Islet of Langerhans (tissue), 1 donor: ENCODE measurements around the gene CAMK1D.
"Not testable (repeated sequence)": the region's sequence is repeated elsewhere in the genome, so short reads cannot be mapped to it uniquely, and the experiment has no call there.

Experiments used
- FAIRE-seq: peaks from one replicate; lab custom pipeline; 2011; peaks lifted over from hg19 to GRCh38; lab: Jason Lieb, UNC

Gene CAMK1D

GRCh38 chr10:12348870-12349628 is at the start of gene CAMK1D:
Gene CAMK1D (plus strand): TSS chr10:12349547.
- FAIRE-seq = no peak

DNA sequence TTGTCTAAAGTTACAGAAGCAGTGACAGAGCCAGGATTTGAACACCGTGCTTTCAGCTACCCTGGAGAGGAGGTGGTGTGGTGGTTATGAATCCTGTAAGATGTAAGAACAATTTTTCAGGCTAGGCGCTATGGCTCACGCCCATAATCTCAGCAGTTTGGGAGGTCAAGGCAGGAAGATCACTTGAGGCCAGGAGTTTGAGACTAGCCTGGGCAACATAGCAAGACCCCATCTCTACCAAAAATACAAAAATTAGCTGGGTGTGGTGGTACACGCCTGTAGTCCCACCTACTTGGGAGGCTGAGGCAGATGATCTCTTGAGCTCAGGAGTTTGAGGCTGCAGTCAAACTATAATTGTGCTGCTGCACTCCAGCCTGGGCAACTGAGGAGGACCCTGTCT is 48.3 kb upstream of the CAMK1D start:
- not testable (repeated sequence) for FAIRE-seq

DNA sequence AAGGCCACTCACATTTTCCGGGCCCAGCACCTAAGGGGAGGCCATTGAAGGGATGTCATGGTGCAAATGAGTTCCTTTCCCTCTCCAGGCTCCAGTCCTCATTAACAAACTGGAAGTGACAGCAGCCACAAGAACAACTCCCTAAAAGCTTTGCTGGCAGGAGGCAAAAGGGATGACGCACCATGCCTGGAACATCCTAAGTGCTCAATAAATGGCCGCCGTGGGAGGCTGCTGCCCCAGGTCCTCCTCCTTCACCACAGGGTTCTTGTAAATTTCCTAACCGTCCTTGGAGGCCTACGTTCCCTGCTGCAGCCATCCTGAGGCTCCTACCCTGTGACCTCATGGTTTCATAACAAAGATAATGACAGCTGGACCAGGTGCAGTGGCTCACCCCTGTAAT is 41.3 kb upstream of the CAMK1D start:
- FAIRE-seq = no peak

GRCh38 chr10:12308736-12309375 is 40.5 kb upstream of the CAMK1D start:
- no peak for FAIRE-seq

GRCh38 chr10:12309783-12310182 is 39.6 kb upstream of the CAMK1D start:
- not testable (repeated sequence) for FAIRE-seq

DNA sequence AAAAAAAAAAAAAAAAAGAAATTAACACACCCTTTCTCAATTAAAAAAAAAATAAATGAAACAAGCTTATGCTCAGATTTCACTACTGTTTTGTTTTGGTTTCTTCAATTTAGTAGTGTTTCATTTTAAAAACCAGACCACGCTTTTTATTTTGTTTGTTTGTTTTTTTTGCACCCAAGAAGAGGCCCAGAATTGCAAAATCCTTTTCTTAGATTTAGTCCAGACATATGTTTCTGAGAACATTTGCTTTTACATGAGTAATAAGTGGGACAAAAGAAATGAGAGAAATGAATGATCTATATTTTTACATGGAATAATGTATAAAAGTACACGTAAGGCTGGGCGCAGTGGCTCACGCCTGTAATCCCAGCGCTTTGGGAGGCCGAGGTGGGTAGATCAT is 34.5 kb upstream of the CAMK1D start:
- FAIRE-seq = no peak

DNA sequence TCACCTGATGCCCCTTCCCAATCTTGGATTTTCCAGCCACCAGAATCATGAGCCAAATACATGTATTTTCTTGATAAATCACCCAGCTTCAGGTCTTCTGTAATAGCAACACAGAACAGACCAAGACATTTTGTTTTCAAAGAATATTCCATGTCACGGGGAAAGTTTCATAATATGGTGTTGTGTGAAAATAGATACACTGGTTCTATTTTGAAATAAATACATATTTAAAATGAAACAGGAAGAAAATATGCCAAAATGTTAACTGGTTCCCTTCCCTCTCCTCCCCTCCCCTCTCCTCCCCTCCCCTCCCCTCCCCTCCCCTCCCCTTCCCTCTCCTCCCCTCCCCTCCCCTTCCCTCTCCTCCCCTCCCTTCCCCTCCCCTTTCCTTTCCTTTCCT is 30.3 kb upstream of the CAMK1D start:
- FAIRE-seq = no peak

DNA sequence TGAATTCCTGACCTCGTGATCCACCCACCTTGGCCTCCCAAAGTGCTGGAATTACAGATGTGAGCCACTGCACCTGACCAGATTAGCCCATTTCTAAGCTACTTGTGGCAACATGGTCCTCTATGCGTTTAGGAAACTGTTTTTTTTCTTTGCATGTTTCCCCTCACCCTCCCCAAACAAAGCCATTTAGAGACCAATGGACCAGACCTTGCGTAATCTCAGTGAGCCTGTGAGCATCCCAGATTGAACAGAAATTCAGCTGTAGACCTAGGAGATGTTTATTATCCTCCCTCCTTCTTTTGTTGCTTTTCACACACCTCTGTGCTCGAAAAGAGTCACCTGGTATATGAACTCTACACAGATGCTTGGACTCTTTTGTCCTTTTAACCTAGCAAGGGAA is 28.5 kb upstream of the CAMK1D start:
- no peak for FAIRE-seq

DNA sequence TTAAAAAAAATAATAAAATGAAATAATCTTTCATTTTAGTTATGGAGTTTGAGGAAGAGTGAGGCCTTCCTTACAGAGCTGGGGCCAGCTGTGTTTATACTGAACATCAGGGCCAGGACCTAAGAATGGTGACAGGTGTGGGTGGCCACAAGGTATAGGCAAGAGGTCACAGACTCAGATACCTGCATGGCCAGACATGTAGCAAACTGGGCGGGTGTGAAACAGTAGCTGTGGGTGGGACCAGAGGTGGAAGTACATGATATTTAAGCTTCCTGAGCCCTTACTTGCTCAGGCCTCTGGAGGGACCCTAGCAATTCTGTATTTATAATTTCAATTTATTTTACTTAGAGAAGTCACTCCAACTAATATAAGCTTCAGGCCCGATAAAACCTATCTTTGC is 27.7 kb upstream of the CAMK1D start:
- no peak for FAIRE-seq

- FAIRE-seq = no peak
These were observed 26.7 kb upstream of the CAMK1D start for GRCh38 chr10:12322583-12323131.

DNA sequence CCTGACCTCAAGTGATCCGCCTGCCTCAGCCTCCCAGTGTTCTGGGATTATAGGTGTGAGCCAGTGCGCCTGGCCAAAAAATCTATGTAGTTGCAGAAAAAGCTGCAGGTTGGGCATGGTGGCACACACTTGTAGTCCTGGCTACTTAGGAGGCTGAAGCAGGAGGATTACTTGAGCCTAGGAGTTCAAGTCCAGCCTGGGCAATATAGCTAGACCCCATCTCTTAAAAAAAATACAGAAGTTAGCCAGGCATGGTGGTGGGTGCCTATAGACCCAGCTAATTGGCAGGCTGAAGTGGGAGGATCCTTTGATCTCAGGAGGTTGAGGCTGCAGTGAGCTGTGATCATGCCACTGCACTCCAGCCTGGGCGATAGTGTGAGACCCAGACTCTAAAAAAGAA is 24.8 kb upstream of the CAMK1D start:
- FAIRE-seq = no peak

- no peak for FAIRE-seq
These were observed 22.3 kb upstream of the CAMK1D start for GRCh38 chr10:12327074-12327473.

- no peak for FAIRE-seq
These were observed 21.9 kb upstream of the CAMK1D start for GRCh38 chr10:12327476-12327875.

GRCh38 chr10:12328312-12328711 is 21.0 kb upstream of the CAMK1D start:
- FAIRE-seq = not testable (repeated sequence)

- no peak for FAIRE-seq
These were observed 16.6 kb upstream of the CAMK1D start for GRCh38 chr10:12332572-12333379.

GRCh38 chr10:12333380-12334185 is 15.8 kb upstream of the CAMK1D start:
- FAIRE-seq = no peak

DNA sequence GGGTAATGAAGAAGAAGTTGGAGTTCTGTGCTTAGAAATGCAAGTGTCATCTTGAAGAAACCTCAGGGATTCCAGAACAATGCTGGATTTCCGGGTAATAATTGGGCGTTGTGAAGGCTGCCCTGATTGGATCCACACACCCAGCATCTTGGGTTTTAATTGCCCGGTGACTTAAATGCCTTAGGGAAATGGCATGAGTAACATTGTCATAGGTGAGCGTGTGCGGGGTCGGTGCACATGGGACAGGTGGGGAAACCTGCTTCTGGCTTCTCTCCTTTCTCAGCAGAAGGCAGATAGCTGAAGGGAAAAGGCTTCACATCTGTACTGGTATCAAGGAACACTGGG is 15.2 kb upstream of the CAMK1D start:
- no peak for FAIRE-seq

DNA sequence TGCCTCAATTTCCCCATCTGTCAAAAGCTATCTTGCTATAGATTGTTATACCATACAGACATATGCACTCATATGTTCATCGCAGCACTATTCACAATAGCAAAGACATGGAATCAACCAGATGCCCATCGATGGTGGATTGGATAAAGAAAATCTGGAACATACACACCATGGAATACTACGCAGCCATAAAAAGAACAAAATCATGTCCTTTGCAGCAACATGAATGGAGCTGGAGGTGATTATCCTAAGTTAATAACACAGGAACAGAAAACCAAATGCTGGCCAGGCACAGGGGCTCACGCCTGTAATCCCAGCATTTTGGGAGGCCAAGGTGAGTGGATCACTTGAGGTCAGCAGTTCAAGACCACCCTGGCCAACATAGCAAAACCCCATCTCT is 14.2 kb upstream of the CAMK1D start:
- not testable (repeated sequence) for FAIRE-seq

- FAIRE-seq = no peak
These were observed 11.6 kb upstream of the CAMK1D start for GRCh38 chr10:12337453-12338372.

- FAIRE-seq = no peak
These were observed 10.4 kb upstream of the CAMK1D start for GRCh38 chr10:12338981-12339380.

DNA sequence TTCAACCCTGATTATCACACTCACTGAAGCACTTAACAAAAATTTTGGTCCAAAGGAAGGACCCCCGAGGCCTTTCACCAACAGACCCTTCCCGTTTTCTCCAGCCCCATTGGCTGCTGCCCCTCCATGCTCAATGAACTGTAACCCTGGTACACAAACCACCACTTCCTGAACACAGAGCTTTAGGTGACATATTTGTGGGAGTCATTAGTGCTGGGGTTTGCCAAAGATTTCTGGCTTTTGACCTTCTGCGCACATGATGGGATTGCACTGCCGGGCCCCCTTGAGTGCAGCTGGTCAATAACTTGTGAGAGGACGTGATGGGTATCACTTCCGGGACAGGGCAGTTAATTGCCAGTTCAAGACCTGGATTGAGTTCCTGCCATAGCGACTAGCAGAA is 9.0 kb upstream of the CAMK1D start:
- FAIRE-seq = no peak
